SK-N-MC (cell line): ENCODE data around the gene GAL.
"Not testable (repeated sequence)": the region's sequence is repeated elsewhere in the genome, so short reads cannot be mapped to it uniquely, and the experiment has no call there.

Experiments used
- EZH2 ChIP-seq: fragments of 200-600 bp; sonication (generic); IDR thresholded peaks from one replicate; pipeline ENCODE4 v1.6.1; 2017; ENCODE audit warnings: antibody characterized with exemption
- FOXP2 ChIP-seq: optimal IDR thresholded peaks from 2 replicates; pipeline ENCODE3; 2011; ENCODE audit warnings: mild to moderate bottlenecking, moderate library complexity; ENCODE audit not compliant: insufficient read depth; ENCODE audit errors: extremely low read length, control extremely low read depth
- POLR2AphosphoS5 ChIP-seq: IDR thresholded peaks from 2 replicates; pipeline ENCODE4 v1.6.1; 2012; ENCODE audit warnings: mild to moderate bottlenecking, low read depth, low read length, borderline replicate concordance

GRCh38 chr11:68635172-68635571 is 49.2 kb upstream of the GAL start:
- TF ChIP-seq EZH2, POLR2AphosphoS5, FOXP2: not testable (repeated sequence)
